ENCODE data around the gene AP1S1. TPM values are rescaled to one million over a fixed set of nuclear protein-coding genes. Genes with fewer than 3 reads are reported as not detected.
"Not testable (repeated sequence)": the region's sequence is repeated elsewhere in the genome, so short reads cannot be mapped to it uniquely, and the experiment has no call there.

Gene AP1S1
- polyA plus RNA-seq, 5 donors: 77.4 to 100 (median 82.7) TPM

GRCh38 chr7:101197991-101198390 lies 43.7 kb downstream of the AP1S1 start:
- DNase-seq: no peak

GRCh38 chr7:101198476-101198875 lies 44.2 kb downstream of the AP1S1 start:
- no peak for DNase-seq

- DNase-seq: not testable (repeated sequence)
Measured at GRCh38 chr7:101199522-101199921, 45.2 kb downstream of the AP1S1 start.

- no peak for DNase-seq
Measured at GRCh38 chr7:101200504-101200861, 46.2 kb downstream of the AP1S1 start.

- DNase-seq: no peak
Measured at GRCh38 chr7:101200862-101201599, 46.8 kb downstream of the AP1S1 start, which contains the start of gene MOGAT3. Gene MOGAT3, minus strand, starts transcription at chr7:101201036. Its CDS starts 182 bp downstream, at chr7:101200854.

GRCh38 chr7:101201695-101202602 lies 47.7 kb downstream of the AP1S1 start:
- DNase-seq: no peak

GRCh38 chr7:101202603-101202918 lies 48.3 kb downstream of the AP1S1 start:
- no peak for DNase-seq

- DNase-seq: not testable (repeated sequence)
Measured at GRCh38 chr7:101203740-101204738, 49.8 kb downstream of the AP1S1 start.

GRCh38 chr7:101205901-101206664 lies 51.8 kb downstream of the AP1S1 start:
- no peak for DNase-seq

- no peak for DNase-seq
Measured at GRCh38 chr7:101206665-101207042, 52.4 kb downstream of the AP1S1 start.

GRCh38 chr7:101207459-101207858 lies 53.2 kb downstream of the AP1S1 start:
- no peak for DNase-seq

- DNase-seq: no peak
Measured at GRCh38 chr7:101208794-101209193, 54.5 kb downstream of the AP1S1 start.

- no peak for DNase-seq
Measured at GRCh38 chr7:101210143-101210542, 55.9 kb downstream of the AP1S1 start.

Other genes with a start within 250 kb of the AP1S1 start
- gene MUC3A, start 204.9 kb upstream of the AP1S1 start, polyA plus RNA-seq (ENCODE audit: insufficient read depth in 1 of 5, insufficient read length in 5 of 5, low replicate concordance in 1 of 5): under 1 TPM; 0.37 to 0.73 (median 0.51) TPM
- gene MUC12, start 184.9 kb upstream of the AP1S1 start, polyA plus RNA-seq (ENCODE audit: insufficient read depth in 1 of 5, insufficient read length in 5 of 5, low replicate concordance in 1 of 5): 1 to 10 TPM in 2 of 5 donors, under 1 TPM in 3; 0.54 to 2.6 (median 0.93) TPM
- under 1 TPM in 1 of 5 donors, not detected in 4; 0.31 TPM for gene MUC17, start 134.4 kb upstream of the AP1S1 start, polyA plus RNA-seq (ENCODE audit: insufficient read depth in 1 of 5, insufficient read length in 5 of 5, low replicate concordance in 1 of 5)
- gene TRIM56, start 69.0 kb upstream of the AP1S1 start, polyA plus RNA-seq (ENCODE audit: insufficient read depth in 1 of 5, insufficient read length in 5 of 5, low replicate concordance in 1 of 5): 10 to 100 TPM; 21.8 to 28.0 (median 22.7) TPM
- 1 to 10 TPM; 2.0 to 4.6 (median 3.6) TPM for gene SERPINE1, start 27.4 kb upstream of the AP1S1 start, polyA plus RNA-seq (ENCODE audit: insufficient read depth in 1 of 5, insufficient read length in 5 of 5, low replicate concordance in 1 of 5)
- gene VGF, start 11.1 kb downstream of the AP1S1 start, polyA plus RNA-seq (ENCODE audit: insufficient read depth in 1 of 5, insufficient read length in 5 of 5, low replicate concordance in 1 of 5): 1 to 10 TPM in 1 of 5 donors, under 1 TPM in 4; 0.54 to 1.4 (median 0.90) TPM
- under 1 TPM in 3 of 5 donors, not detected in 2; 0.05 to 0.12 (median 0.08) TPM for gene NAT16, start 25.8 kb downstream of the AP1S1 start, polyA plus RNA-seq (ENCODE audit: insufficient read depth in 1 of 5, insufficient read length in 5 of 5, low replicate concordance in 1 of 5)
- gene MOGAT3, start 46.6 kb downstream of the AP1S1 start, polyA plus RNA-seq (ENCODE audit: insufficient read depth in 1 of 5, insufficient read length in 5 of 5, low replicate concordance in 1 of 5): under 1 TPM in 3 of 5 donors, not detected in 2; 0.07 to 0.15 (median 0.09) TPM
- 10 to 100 TPM; 39.6 to 72.2 (median 55.9) TPM for gene PLOD3, start 63.1 kb downstream of the AP1S1 start, polyA plus RNA-seq (ENCODE audit: insufficient read depth in 1 of 5, insufficient read length in 5 of 5, low replicate concordance in 1 of 5)
- 10 to 100 TPM; 42.7 to 77.4 (median 53.5) TPM for gene ZNHIT1, start 63.7 kb downstream of the AP1S1 start, polyA plus RNA-seq (ENCODE audit: insufficient read depth in 1 of 5, insufficient read length in 5 of 5, low replicate concordance in 1 of 5)
- 10 to 100 TPM; 11.5 to 20.2 (median 16.4) TPM for gene CLDN15, start 83.3 kb downstream of the AP1S1 start, polyA plus RNA-seq (ENCODE audit: insufficient read depth in 1 of 5, insufficient read length in 5 of 5, low replicate concordance in 1 of 5)
- gene FIS1, start 90.6 kb downstream of the AP1S1 start, polyA plus RNA-seq (ENCODE audit: insufficient read depth in 1 of 5, insufficient read length in 5 of 5, low replicate concordance in 1 of 5): 100 to 1,000 TPM; 121 to 163 (median 125) TPM
- 10 to 100 TPM; 49.6 to 53.1 (median 52.1) TPM for gene IFT22, start 167.3 kb downstream of the AP1S1 start, polyA plus RNA-seq (ENCODE audit: insufficient read depth in 1 of 5, insufficient read length in 5 of 5, low replicate concordance in 1 of 5)
- gene COL26A1, start 208.4 kb downstream of the AP1S1 start, polyA plus RNA-seq (ENCODE audit: insufficient read depth in 1 of 5, insufficient read length in 5 of 5, low replicate concordance in 1 of 5): 1 to 10 TPM; 5.9 to 8.6 (median 6.0) TPM

All from right lung (tissue), 5 donors.